Loucy (cell line): ENCODE results near the gene OVAAL.

ENCODE experiments used
- EZH2phosphoT487 ChIP-seq: fragments of 200-600 bp; IDR thresholded peaks from 2 replicates; pipeline ENCODE4 v1.6.1; 2018; ENCODE audit warnings: antibody characterized with exemption, mild to moderate bottlenecking, moderate library complexity, borderline replicate concordance
- TF ChIP-seq, protein P1 (sequence below): fragments of 200-600 bp; sonication (generic); conservative IDR thresholded peaks from 2 replicates; pipeline ENCODE4 v1.5.1; 2014; ENCODE audit warnings: mild to moderate bottlenecking, antibody characterized with exemption, low read length

DNA sequence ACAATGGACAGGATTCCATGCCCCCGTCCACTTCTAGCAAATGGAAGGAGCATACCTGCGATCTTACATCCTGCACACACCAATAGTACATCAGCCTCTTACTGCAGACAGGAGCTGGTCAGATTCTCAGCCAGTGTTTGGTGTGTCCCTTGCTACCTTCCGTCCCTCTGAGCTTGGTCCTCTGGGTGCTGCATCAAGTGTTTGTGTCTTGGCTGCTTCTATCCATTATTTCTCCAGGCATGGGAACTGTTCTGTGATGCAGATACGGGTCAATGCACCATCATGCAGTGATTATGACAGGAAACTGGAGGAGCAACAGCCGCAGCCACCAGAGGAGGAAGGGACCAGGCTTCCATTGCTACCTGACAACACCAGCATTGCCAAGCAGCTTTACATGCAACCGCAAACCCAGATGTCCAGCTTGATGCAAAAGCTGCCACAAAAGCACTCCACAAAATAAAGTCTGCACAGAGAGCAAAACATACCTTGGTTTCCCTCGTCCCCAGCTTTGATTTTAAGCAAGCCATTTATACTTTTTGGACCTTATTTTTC lies 21.9 kb upstream of the OVAAL start:
- TF ChIP-seq, protein P1, sequence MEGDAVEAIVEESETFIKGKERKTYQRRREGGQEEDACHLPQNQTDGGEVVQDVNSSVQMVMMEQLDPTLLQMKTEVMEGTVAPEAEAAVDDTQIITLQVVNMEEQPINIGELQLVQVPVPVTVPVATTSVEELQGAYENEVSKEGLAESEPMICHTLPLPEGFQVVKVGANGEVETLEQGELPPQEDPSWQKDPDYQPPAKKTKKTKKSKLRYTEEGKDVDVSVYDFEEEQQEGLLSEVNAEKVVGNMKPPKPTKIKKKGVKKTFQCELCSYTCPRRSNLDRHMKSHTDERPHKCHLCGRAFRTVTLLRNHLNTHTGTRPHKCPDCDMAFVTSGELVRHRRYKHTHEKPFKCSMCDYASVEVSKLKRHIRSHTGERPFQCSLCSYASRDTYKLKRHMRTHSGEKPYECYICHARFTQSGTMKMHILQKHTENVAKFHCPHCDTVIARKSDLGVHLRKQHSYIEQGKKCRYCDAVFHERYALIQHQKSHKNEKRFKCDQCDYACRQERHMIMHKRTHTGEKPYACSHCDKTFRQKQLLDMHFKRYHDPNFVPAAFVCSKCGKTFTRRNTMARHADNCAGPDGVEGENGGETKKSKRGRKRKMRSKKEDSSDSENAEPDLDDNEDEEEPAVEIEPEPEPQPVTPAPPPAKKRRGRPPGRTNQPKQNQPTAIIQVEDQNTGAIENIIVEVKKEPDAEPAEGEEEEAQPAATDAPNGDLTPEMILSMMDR, result no peak
- TF ChIP-seq EZH2phosphoT487, result no peak
